CD4-positive, CD25-positive, alpha-beta regulatory T cell (primary cell): ENCODE measurements around the gene MCEMP1. TPM values are rescaled to one million over a fixed set of nuclear protein-coding genes. Genes with fewer than 3 reads are reported as not detected.
A peak's percentile ranks its signal among the peaks of the same experiment; 100 is the strongest.

Source experiments
- ATAC-seq, 2 donors: fragments of 150-1000 bp; cut with Tn5 transposase; one replicate each; pipeline ENCODE4 v1.10.0; 2021; ENCODE audit warnings: low read depth in 2 of 2, moderate number of reproducible peaks in 2 of 2, moderate library complexity in 1 of 2
- DNase-seq, 3 donors: peaks; one replicate each; pipeline versions ENCODE4 v3.0.0 to v3.0.0-alpha.2; 2012 to 2022; ENCODE audit warnings: mixed read lengths in 1 of 3
- H3K27ac ChIP-seq: one replicate; pipeline ENCODE4 v1.7.0; 2013; ENCODE audit warnings: mild to moderate bottlenecking, low read length; ENCODE audit not compliant: insufficient read depth, poor library complexity, severe bottlenecking
- H3K27me3 ChIP-seq: one replicate; pipeline ENCODE4 v1.7.0; 2013; ENCODE audit warnings: low read length; ENCODE audit not compliant: control insufficient read depth, insufficient read depth
- H3K36me3 ChIP-seq: one replicate; pipeline ENCODE4 v1.7.0; 2013; ENCODE audit warnings: mild to moderate bottlenecking, low read length, moderate library complexity; ENCODE audit not compliant: control insufficient read depth, insufficient read depth
- H3K4me1 ChIP-seq: 2 replicates; pipeline ENCODE4 v1.7.0; 2013; ENCODE audit warnings: mild to moderate bottlenecking, low read length; ENCODE audit not compliant: insufficient read depth, control insufficient read depth, poor library complexity, severe bottlenecking
- H3K4me3 ChIP-seq: one replicate; pipeline ENCODE4 v1.7.0; 2013; ENCODE audit warnings: low read depth, mild to moderate bottlenecking, low read length, moderate library complexity
- H3K9me3 ChIP-seq, 2 experiments: 1 replicate in 1 of 2; 2 replicates in 1 of 2; pipeline ENCODE4 v1.7.0; 2013; ENCODE audit warnings: low read length in 2 of 2, mild to moderate bottlenecking in 1 of 2, moderate library complexity in 1 of 2; ENCODE audit not compliant: control insufficient read depth in 2 of 2
- H3K27ac Mint-ChIP-seq, 3 donors: one replicate each; pipeline ENCODE4 v1.8.0; 2020 to 2022; ENCODE audit warnings: mild to moderate bottlenecking in 3 of 3, mixed read lengths in 3 of 3, moderate library complexity in 2 of 3
- H3K27me3 Mint-ChIP-seq: one replicate; pipeline ENCODE4 v1.8.0; 2022; ENCODE audit warnings: mild to moderate bottlenecking, mixed read lengths
- H3K36me3 Mint-ChIP-seq: one replicate; pipeline ENCODE4 v1.8.0; 2020; ENCODE audit warnings: mixed read lengths
- H3K4me1 Mint-ChIP-seq, 4 donors: one replicate each; pipeline ENCODE4 v1.8.0; 2020 to 2022; ENCODE audit warnings: mixed read lengths in 4 of 4, mild to moderate bottlenecking in 1 of 4
- H3K4me3 Mint-ChIP-seq, 4 donors: one replicate each; pipeline ENCODE4 v1.8.0; 2020 to 2022; ENCODE audit warnings: mild to moderate bottlenecking in 4 of 4, mixed read lengths in 4 of 4, moderate library complexity in 3 of 4
- H3K9me3 Mint-ChIP-seq, 7 donors: one replicate each; pipeline ENCODE4 v1.8.0; 2020 to 2022; ENCODE audit warnings: mixed read lengths in 7 of 7, mild to moderate bottlenecking in 3 of 7, moderate library complexity in 2 of 7
- polyA plus RNA-seq, 4 donors: library from polyadenylated mRNA; unstranded; fragments of 300-500 nt; fragmentation: Illumina TruSeq; gene quantifications; one replicate each; pipeline ENCODE4 v1.2.3, GENCODE V29; 2021
- total RNA-seq: library from RNA; stranded (reverse); gene quantifications from one replicate; pipeline ENCODE4 v1.2.3, GENCODE V29; 2022

Gene MCEMP1
- total and polyA plus RNA-seq, 5 donors from 2014 or later = 0.59 TPM; not detected in 4

DNA sequence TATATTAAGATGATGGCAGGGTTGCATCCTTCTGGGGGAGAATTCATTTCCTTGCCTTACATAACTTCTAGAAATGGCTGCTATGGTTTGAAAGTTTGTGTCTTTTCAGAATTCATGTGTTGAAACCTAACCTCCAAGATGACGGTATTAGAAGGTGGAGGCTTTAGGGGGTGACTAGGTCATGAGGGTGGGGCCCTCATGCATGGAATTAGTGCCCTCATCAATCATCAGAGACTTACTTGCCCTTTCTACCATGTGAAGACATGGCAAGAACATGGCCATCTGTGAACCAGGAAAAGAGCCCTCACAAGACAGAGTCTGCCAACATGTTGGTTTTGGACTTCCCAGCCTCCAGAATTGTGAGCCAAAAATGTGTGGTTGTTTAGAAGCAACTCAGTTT lies 39.9 kb downstream of the MCEMP1 start:
- ATAC-seq (no peak), DNase-seq (no peak)
- Histone ChIP-seq H3K9me3 (peaks cover 0 to 3% of the 10 kb centered on the region in 2 experiments), H3K27ac (no peak overlapping the region), H3K4me3 (no peak overlapping the region), H3K36me3 (no peaks in the 10 kb centered on the region), H3K4me1 (no peaks in the 10 kb centered on the region), H3K27me3 (no peaks in the 10 kb centered on the region)
- Mint-ChIP-seq H3K9me3 (peaks cover 0 to 5% (median 3%) of the 10 kb centered on the region in 7 donors), H3K27me3 (no peaks in the 10 kb centered on the region), H3K4me3 (no peak overlapping the region), H3K4me1 (peaks cover 0 to 10% (median 4%) of the 10 kb centered on the region in 4 donors), H3K36me3 (no peaks in the 10 kb centered on the region), H3K27ac (no peak overlapping the region)

DNA sequence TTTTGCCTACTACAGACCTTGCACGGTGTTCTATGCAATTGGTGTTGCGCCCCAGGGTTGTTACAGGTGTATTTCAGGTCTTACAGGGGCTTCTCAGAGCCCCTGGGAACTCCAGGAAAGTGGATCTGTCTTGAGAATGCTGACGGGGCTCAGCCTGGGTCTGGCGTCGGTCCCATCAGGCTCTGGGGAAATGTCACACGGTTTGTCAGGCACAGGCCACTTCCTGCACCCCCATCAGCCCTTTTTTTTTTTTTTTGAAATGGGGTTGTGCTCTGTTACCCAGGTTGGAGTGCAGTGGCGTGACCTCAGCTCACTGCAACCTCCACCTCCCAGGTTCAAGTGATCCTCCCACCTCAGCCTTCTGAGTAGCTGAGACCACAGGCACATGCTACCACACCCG lies 41.8 kb downstream of the MCEMP1 start:
- H3K9me3 Mint-ChIP-seq = peaks cover 0 to 5% (median 3%) of the 10 kb centered on the region in 7 donors
- H3K4me1 ChIP-seq = no peaks in the 10 kb centered on the region
- H3K27ac ChIP-seq = no peak overlapping the region
- H3K36me3 Mint-ChIP-seq = no peaks in the 10 kb centered on the region
- H3K27me3 Mint-ChIP-seq = no peaks in the 10 kb centered on the region
- ATAC-seq (peak in 1 of 2 donors; percentile 34), DNase-seq (no peak)
- no peak overlapping the region for H3K4me3 ChIP-seq
- H3K4me3 Mint-ChIP-seq = peak overlapping the region in 1 of 4 donors; percentile 29
- H3K9me3 ChIP-seq = peaks cover 0 to 3% of the 10 kb centered on the region in 2 experiments
- no peaks in the 10 kb centered on the region for H3K27me3 ChIP-seq
- peak overlapping the region in 2 of 3 donors; percentile 9 to 54 for H3K27ac Mint-ChIP-seq
- H3K36me3 ChIP-seq = no peaks in the 10 kb centered on the region
- peaks cover 0 to 10% (median 4%) of the 10 kb centered on the region in 4 donors for H3K4me1 Mint-ChIP-seq

DNA sequence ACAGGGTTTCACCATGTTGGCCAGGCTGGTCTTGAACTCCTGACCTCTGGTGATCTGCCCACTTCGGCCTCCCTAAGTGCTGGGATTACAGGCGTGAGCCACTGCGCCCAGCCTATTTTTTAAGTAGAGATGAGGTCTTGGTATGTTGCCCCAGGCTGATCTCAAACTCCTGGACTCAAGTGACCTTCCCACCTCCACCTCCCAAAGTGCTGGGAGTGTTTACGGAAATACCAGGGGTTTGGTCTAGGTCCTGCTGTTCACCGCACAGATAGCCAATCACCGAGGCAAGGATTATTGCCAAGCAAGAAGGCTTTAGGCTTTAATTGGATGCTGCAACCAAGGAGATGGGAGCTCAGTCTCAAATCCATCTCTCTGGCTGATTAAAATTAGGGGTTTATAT lies 43.5 kb downstream of the MCEMP1 start:
- H3K9me3 ChIP-seq = peaks cover 0 to 3% of the 10 kb centered on the region in 2 experiments
- Mint-ChIP-seq H3K4me1 (peaks cover 0 to 10% (median 2%) of the 10 kb centered on the region in 4 donors), H3K4me3 (no peak overlapping the region), H3K27me3 (no peaks in the 10 kb centered on the region), H3K27ac (no peak overlapping the region), H3K9me3 (peaks cover 0 to 7% (median 3%) of the 10 kb centered on the region in 7 donors), H3K36me3 (no peaks in the 10 kb centered on the region)
- no peak overlapping the region for H3K4me3 ChIP-seq
- no peak overlapping the region for H3K27ac ChIP-seq
- H3K36me3 ChIP-seq = no peaks in the 10 kb centered on the region
- H3K27me3 ChIP-seq = no peaks in the 10 kb centered on the region
- no peaks in the 10 kb centered on the region for H3K4me1 ChIP-seq
- DNase-seq (no peak), ATAC-seq (no peak)

DNA sequence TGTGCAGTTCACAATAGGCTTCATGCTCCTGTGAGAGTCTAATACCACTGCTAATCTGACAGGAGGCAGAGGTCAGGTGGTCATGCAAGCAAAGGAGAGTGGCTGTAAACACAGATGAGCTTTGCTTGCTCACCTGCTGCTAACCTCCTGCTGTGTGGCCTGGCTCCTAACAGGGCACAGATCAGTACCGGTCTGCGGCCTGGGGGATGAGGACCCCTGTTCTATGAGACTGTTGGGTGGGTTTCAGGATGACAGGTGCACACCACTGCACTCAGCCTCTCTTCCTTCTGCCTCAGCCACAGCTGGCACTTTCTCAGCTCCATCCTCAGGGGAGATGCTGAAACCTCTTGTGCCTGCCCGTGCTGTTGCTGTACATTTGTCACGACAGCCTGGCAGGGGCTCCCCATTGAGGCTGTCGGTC lies 45.4 kb downstream of the MCEMP1 start:
- no peaks in the 10 kb centered on the region for H3K27me3 ChIP-seq
- H3K27me3 Mint-ChIP-seq = no peaks in the 10 kb centered on the region
- DNase-seq (no peak), ATAC-seq (no peak)
- no peak overlapping the region for H3K27ac ChIP-seq
- H3K4me1 ChIP-seq = no peaks in the 10 kb centered on the region
- H3K9me3 Mint-ChIP-seq = peaks cover 0 to 8% (median 0%) of the 10 kb centered on the region in 7 donors
- H3K36me3 ChIP-seq = no peaks in the 10 kb centered on the region
- H3K4me3 Mint-ChIP-seq = no peak overlapping the region
- H3K27ac Mint-ChIP-seq = no peak overlapping the region
- no peaks in the 10 kb centered on the region for H3K9me3 ChIP-seq
- no peak overlapping the region for H3K4me3 ChIP-seq
- no peaks in the 10 kb centered on the region for H3K36me3 Mint-ChIP-seq
- peaks cover 0 to 5% (median 2%) of the 10 kb centered on the region in 4 donors for H3K4me1 Mint-ChIP-seq

DNA sequence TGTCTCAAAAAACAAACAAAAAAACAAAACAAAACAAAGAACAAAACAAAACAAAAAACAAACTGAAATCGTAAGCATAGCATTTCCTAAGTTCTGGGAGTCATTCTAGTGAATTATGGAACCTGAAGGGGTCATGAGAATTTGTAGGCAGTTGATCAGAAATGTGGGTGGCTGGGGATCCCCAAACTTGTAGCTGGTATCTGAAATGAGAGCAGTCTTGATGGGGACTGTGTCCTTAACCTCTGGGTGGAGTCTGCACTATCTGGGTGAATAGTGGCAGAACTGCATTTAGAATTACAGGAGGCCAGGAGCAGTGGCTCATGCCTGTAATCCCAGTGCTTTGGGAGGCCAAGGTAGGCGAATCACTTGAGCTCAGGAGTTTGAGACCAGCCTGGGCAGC lies 48.9 kb downstream of the MCEMP1 start:
- Histone ChIP-seq H3K4me3 (no peak overlapping the region), H3K9me3 (no peaks in the 10 kb centered on the region), H3K27me3 (peaks cover 10% of the 10 kb centered on the region), H3K27ac (no peak overlapping the region), H3K4me1 (peaks cover 9% of the 10 kb centered on the region), H3K36me3 (no peaks in the 10 kb centered on the region)
- Mint-ChIP-seq H3K9me3 (peaks cover 0 to 5% (median 0%) of the 10 kb centered on the region in 7 donors), H3K27ac (no peak overlapping the region), H3K4me3 (no peak overlapping the region), H3K4me1 (peaks cover 0 to 13% (median 3%) of the 10 kb centered on the region in 4 donors), H3K36me3 (no peaks in the 10 kb centered on the region), H3K27me3 (peaks cover 27% of the 10 kb centered on the region)
- ATAC-seq = no peak
- no peak for DNase-seq

DNA sequence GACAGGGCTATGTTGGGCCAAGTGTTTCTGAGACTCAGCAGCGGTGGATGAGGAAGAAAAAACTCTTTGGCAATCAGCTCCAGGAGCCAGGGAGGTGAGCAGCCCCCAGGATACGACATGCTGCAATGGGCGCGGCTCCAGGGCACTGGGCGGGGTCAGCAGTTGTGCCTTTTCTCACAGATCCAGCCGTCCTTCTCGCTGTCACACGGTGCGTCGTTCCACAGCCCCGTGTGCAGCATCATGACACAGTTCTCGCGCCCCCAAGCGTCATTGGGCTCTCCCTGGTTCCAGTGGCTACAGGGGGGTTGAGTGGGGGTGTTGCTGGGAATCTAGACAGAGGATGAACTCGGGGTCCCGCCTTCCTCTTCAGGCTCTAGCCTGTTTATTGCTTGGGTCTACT lies 52.3 kb downstream of the MCEMP1 start:
- Histone ChIP-seq H3K27ac (no peak overlapping the region), H3K9me3 (no peaks in the 10 kb centered on the region), H3K4me3 (no peak overlapping the region), H3K4me1 (peaks cover 9% of the 10 kb centered on the region), H3K27me3 (peaks cover 10% of the 10 kb centered on the region), H3K36me3 (no peaks in the 10 kb centered on the region)
- Mint-ChIP-seq H3K36me3 (no peaks in the 10 kb centered on the region), H3K27ac (no peak overlapping the region), H3K4me3 (no peak overlapping the region), H3K9me3 (peaks cover 0 to 2% (median 0%) of the 10 kb centered on the region in 7 donors), H3K4me1 (peaks cover 0 to 16% (median 3%) of the 10 kb centered on the region in 4 donors), H3K27me3 (peaks cover 51% of the 10 kb centered on the region)
- ATAC-seq (peak in 1 of 2 donors; percentile 6), DNase-seq (no peak)

Other genes with a start within 250 kb of the MCEMP1 start
- gene PEX11G, start 188.1 kb upstream of the MCEMP1 start, total RNA-seq = not detected
- gene PEX11G, start 188.1 kb upstream of the MCEMP1 start, polyA plus RNA-seq = 1 to 10 TPM in 2 of 4 donors, under 1 TPM in 2; 0.23 to 1.5 (median 0.76) TPM
- 0.30 TPM for gene ZNF358, start 161.0 kb upstream of the MCEMP1 start, total RNA-seq
- under 1 TPM in 3 of 4 donors, not detected in 1; 0.11 to 0.24 (median 0.21) TPM for gene ZNF358, start 161.0 kb upstream of the MCEMP1 start, polyA plus RNA-seq
- 12.3 TPM for gene MCOLN1, start 154.5 kb upstream of the MCEMP1 start, total RNA-seq
- gene MCOLN1, start 154.5 kb upstream of the MCEMP1 start, polyA plus RNA-seq = 10 to 100 TPM in 2 of 4 donors, 1 to 10 TPM in 2; 8.6 to 15.2 (median 10.3) TPM
- gene PNPLA6, start 141.4 kb upstream of the MCEMP1 start, total RNA-seq = 106 TPM
- 1 to 10 TPM; 6.6 to 9.2 (median 7.2) TPM for gene PNPLA6, start 141.4 kb upstream of the MCEMP1 start, polyA plus RNA-seq
- gene CAMSAP3, start 81.2 kb upstream of the MCEMP1 start, total RNA-seq = not detected
- not detected for gene CAMSAP3, start 81.2 kb upstream of the MCEMP1 start, polyA plus RNA-seq
- 62.5 TPM for gene XAB2, start 47.5 kb upstream of the MCEMP1 start, total RNA-seq
- gene XAB2, start 47.5 kb upstream of the MCEMP1 start, polyA plus RNA-seq = 10 to 100 TPM in 2 of 4 donors, 1 to 10 TPM in 2; 7.7 to 26.8 (median 10.0) TPM
- 116 TPM for gene PET100, start 47.3 kb upstream of the MCEMP1 start, total RNA-seq
- gene PET100, start 47.3 kb upstream of the MCEMP1 start, polyA plus RNA-seq = 100 to 1,000 TPM; 236 to 500 (median 308) TPM
- 2.4 TPM for gene PCP2, start 43.4 kb upstream of the MCEMP1 start, total RNA-seq
- gene PCP2, start 43.4 kb upstream of the MCEMP1 start, polyA plus RNA-seq = under 1 TPM in 2 of 4 donors, not detected in 2; 0.44 to 0.86 TPM
- gene STXBP2, start 40.0 kb upstream of the MCEMP1 start, total RNA-seq = 253 TPM
- gene STXBP2, start 40.0 kb upstream of the MCEMP1 start, polyA plus RNA-seq = 100 to 1,000 TPM in 1 of 4 donors, 10 to 100 TPM in 3; 57.5 to 105 (median 86.7) TPM
- gene RETN, start 8.0 kb upstream of the MCEMP1 start, total RNA-seq = not detected
- not detected for gene RETN, start 8.0 kb upstream of the MCEMP1 start, polyA plus RNA-seq
- gene TRAPPC5, start 3.7 kb downstream of the MCEMP1 start, total RNA-seq = 63.9 TPM
- gene TRAPPC5, start 3.7 kb downstream of the MCEMP1 start, polyA plus RNA-seq = 100 to 1,000 TPM; 142 to 229 (median 192) TPM
- gene FCER2, start 25.0 kb downstream of the MCEMP1 start, total RNA-seq = not detected
- 1 to 10 TPM in 1 of 4 donors, under 1 TPM in 2, not detected in 1; 0.34 to 4.5 (median 0.48) TPM for gene FCER2, start 25.0 kb downstream of the MCEMP1 start, polyA plus RNA-seq
- not detected for gene CLEC4G, start 55.0 kb downstream of the MCEMP1 start, total RNA-seq
- not detected for gene CLEC4G, start 55.0 kb downstream of the MCEMP1 start, polyA plus RNA-seq
- not detected for gene CD209, start 70.4 kb downstream of the MCEMP1 start, total RNA-seq
- gene CD209, start 70.4 kb downstream of the MCEMP1 start, polyA plus RNA-seq = not detected
- gene CLEC4M, start 86.2 kb downstream of the MCEMP1 start, total RNA-seq = not detected
- under 1 TPM in 1 of 4 donors, not detected in 3; 0.53 TPM for gene CLEC4M, start 86.2 kb downstream of the MCEMP1 start, polyA plus RNA-seq
- 10.2 TPM for gene EVI5L, start 153.1 kb downstream of the MCEMP1 start, total RNA-seq
- 1 to 10 TPM; 1.9 to 3.0 (median 2.2) TPM for gene EVI5L, start 153.1 kb downstream of the MCEMP1 start, polyA plus RNA-seq
- gene PRR36, start 197.3 kb downstream of the MCEMP1 start, total RNA-seq = 0.12 TPM
- under 1 TPM in 2 of 4 donors, not detected in 2; 0.05 to 0.22 TPM for gene PRR36, start 197.3 kb downstream of the MCEMP1 start, polyA plus RNA-seq
- not detected for gene LRRC8E, start 211.4 kb downstream of the MCEMP1 start, total RNA-seq
- gene LRRC8E, start 211.4 kb downstream of the MCEMP1 start, polyA plus RNA-seq = not detected
- 93.4 TPM for gene MAP2K7, start 226.8 kb downstream of the MCEMP1 start, total RNA-seq
- gene MAP2K7, start 226.8 kb downstream of the MCEMP1 start, polyA plus RNA-seq = 1 to 10 TPM; 1.7 to 3.7 (median 2.6) TPM
- 1.1 TPM for gene TGFBR3L, start 237.7 kb downstream of the MCEMP1 start, total RNA-seq
- not detected for gene TGFBR3L, start 237.7 kb downstream of the MCEMP1 start, polyA plus RNA-seq
- 12.1 TPM for gene SNAPC2, start 243.2 kb downstream of the MCEMP1 start, total RNA-seq
- gene SNAPC2, start 243.2 kb downstream of the MCEMP1 start, polyA plus RNA-seq = 10 to 100 TPM; 14.3 to 22.1 (median 17.2) TPM
- not detected for gene CTXN1, start 249.0 kb downstream of the MCEMP1 start, total RNA-seq
- not detected for gene CTXN1, start 249.0 kb downstream of the MCEMP1 start, polyA plus RNA-seq